Stomach (tissue), 9 donors: ENCODE results near the gene PGM2. TPM values are rescaled to one million over a fixed set of nuclear protein-coding genes. Genes with fewer than 3 reads are reported as not detected.

ENCODE experiments used
- DNase-seq, 2 donors: peaks; one replicate each; pipeline versions ENCODE4 v3.0.0 to v3.0.0-alpha.2; 2013 to 2019
- H3K27ac ChIP-seq, 5 donors: fragments of 200-600 bp in 4 of 5; sonication (generic) in 4 of 5; one replicate each; pipeline ENCODE4 v1.5.1; 2013 to 2019; ENCODE audit warnings: mild to moderate bottlenecking in 1 of 5, moderate library complexity in 1 of 5
- H3K27me3 ChIP-seq, 3 donors: fragments of 200-600 bp; sonication (generic); one replicate each; pipeline ENCODE4 v1.5.1; 2017 to 2019; ENCODE audit warnings: mixed run types in 1 of 3
- H3K36me3 ChIP-seq, 4 donors: fragments of 200-600 bp; sonication (generic); 1 replicate in 3 of 4; 2 replicates in 1 of 4; pipeline ENCODE4 v1.5.1; 2016 to 2019
- H3K4me1 ChIP-seq, 4 donors: fragments of 200-600 bp; sonication (generic); one replicate each; pipeline ENCODE4 v1.5.1; 2016 to 2019
- H3K4me3 ChIP-seq, 4 donors: fragments of 200-600 bp; sonication (generic) in 3 of 4; one replicate each; pipeline ENCODE4 v1.5.1; 2016 to 2019; ENCODE audit warnings: mild to moderate bottlenecking in 1 of 4
- H3K9me3 ChIP-seq, 4 donors: fragments of 200-600 bp; sonication (generic); one replicate each; pipeline ENCODE4 v1.5.1; 2016 to 2019
- CTCF ChIP-seq, 7 experiments: fragments of 450-650 bp in 4 of 7; fragments of 200-600 bp in 3 of 7; sonication (generic) in 3 of 7; IDR thresholded peaks; one replicate each; pipeline ENCODE4 v1.5.1; 2016 to 2019; ENCODE audit warnings: antibody characterized with exemption in 7 of 7, control low read depth in 2 of 7, mild to moderate bottlenecking in 1 of 7
- EP300 ChIP-seq: sonication (generic); formaldehyde crosslinking; IDR thresholded peaks from one replicate; pipeline ENCODE4 v1.6.1; 2017; ENCODE audit warnings: antibody characterized with exemption
- POLR2A ChIP-seq, 4 donors: fragments of 450-650 bp; IDR thresholded peaks; one replicate each; pipeline ENCODE4 v1.6.1; 2016; ENCODE audit warnings: antibody characterized with exemption in 4 of 4, control low read depth in 2 of 4, mild to moderate bottlenecking in 1 of 4, moderate library complexity in 1 of 4
- POLR2AphosphoS5 ChIP-seq, 3 donors: sonication (generic); formaldehyde crosslinking; IDR thresholded peaks; one replicate each; pipeline ENCODE4 v1.6.1; 2016; ENCODE audit warnings: antibody characterized with exemption in 3 of 3
- WGBS, 5 donors: extraction: QIAGEN DNeasy Blood & Tissue Kit in 3 of 5; methylation state at CpG; one replicate each; pipeline versions ENCODE4 v1.1.5 to v1.1.7; 2013 to 2018; 5-methylcytosine and 5-hydroxymethylcytosine counted together
- intact Hi-C: fragments of 100-400 bp; cut with DNase I; formaldehyde crosslinking; loops from one replicate; pipeline ENCODE4 v1.15.1; 2023; ENCODE audit warnings: low total_unique reads
- polyA plus RNA-seq, 3 donors: library from polyadenylated mRNA; stranded (reverse); fragments of 200-250 nt; gene quantifications; one replicate each; pipeline ENCODE4 v1.2.3, GENCODE V29; 2013
- total RNA-seq, 5 donors: library from RNA; depleted of rRNA; stranded (reverse); fragments of >200 nt; gene quantifications; one replicate each; pipeline versions ENCODE4 v1.1.0 to v1.2.3, GENCODE V29; 2014 to 2016
- donor health status: healthy with polysubstance abuse.
- donor health status: Bipolar disorder and iron deficiency.
- donor health status: healthy.

Gene PGM2
- total and polyA plus RNA-seq, 8 donors, result 7.4 to 53.1 (median 13.9) TPM

DNA sequence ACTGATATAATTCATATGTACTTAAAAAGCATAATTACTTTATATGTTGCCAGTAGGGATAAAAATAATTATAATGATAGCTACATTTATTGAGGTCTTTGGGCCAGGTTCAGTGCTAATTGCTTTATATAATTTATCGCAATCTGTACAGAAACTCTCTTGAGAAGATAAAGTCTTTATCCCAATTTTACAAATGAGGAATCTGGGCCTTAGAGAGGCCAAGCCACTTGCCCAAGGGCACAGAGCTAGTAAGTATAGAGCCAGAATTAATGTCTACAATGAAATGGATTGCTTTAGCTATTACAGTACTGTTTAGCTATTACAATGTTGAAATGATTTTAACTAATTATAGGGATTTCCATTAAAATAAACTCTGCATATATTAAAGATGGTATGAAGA lies 33.8 kb downstream of the PGM2 start:
- Histone ChIP-seq H3K27ac (no peak overlapping the region), H3K36me3 (peaks cover 5 to 56% (median 41%) of the 10 kb centered on the region in 4 donors), H3K4me3 (no peak overlapping the region), H3K9me3 (no peaks in the 10 kb centered on the region), H3K4me1 (peaks cover 0 to 9% (median 2%) of the 10 kb centered on the region in 4 donors), H3K27me3 (no peaks in the 10 kb centered on the region)
- intact Hi-C loops, result no loop called here
- WGBS, 5 donors, result 92 to 98% (median 94%) methylated on average over 1 of the region's 1 CpG
- no peak for DNase-seq
- no peak for TF ChIP-seq CTCF (IDR thresholded peaks at IDR 0.05)

DNA sequence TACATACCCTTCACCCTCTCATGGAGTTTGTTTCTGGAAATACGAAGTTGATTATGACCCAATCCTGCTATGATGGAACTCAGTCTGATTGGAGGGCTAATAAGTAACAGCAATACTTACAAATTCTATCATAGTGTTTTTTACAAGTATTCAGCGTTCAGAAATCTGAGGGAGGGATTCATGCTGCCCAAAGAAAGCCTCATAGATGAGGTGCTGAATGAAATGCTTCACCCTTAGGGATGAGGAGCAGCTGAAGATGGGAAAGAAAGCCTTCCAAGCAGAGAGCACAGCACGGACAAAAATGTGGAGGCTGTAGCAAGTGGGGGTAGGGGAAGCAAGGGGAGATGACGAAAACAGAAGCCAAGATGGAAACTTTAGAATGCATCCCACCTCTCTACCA lies 36.5 kb downstream of the PGM2 start:
- Histone ChIP-seq H3K4me1 (peaks cover 0 to 22% (median 5%) of the 10 kb centered on the region in 4 donors), H3K36me3 (peaks cover 0 to 33% (median 25%) of the 10 kb centered on the region in 4 donors), H3K27ac (no peak overlapping the region), H3K4me3 (no peak overlapping the region), H3K9me3 (no peaks in the 10 kb centered on the region), H3K27me3 (no peaks in the 10 kb centered on the region)
- WGBS, 5 donors, result 92 to 99% (median 93%) methylated on average over 4 of the region's 4 CpGs
- no peak for TF ChIP-seq POLR2AphosphoS5 (IDR thresholded peaks at IDR 0.05)
- no peak for TF ChIP-seq CTCF (IDR thresholded peaks at IDR 0.05)
- TF ChIP-seq EP300, result no peak
- TF ChIP-seq POLR2A (IDR thresholded peaks at IDR 0.05), result no peak
- intact Hi-C loops, result no loop called here
- DNase-seq, result no peak

- Histone ChIP-seq H3K27me3 (no peaks in the 10 kb centered on the region), H3K36me3 (peaks cover 0 to 21% (median 16%) of the 10 kb centered on the region in 4 donors), H3K9me3 (no peaks in the 10 kb centered on the region), H3K4me1 (peaks cover 0 to 22% (median 5%) of the 10 kb centered on the region in 4 donors), H3K27ac (peak overlapping the region in 2 of 5 donors; percentile 6 to 16), H3K4me3 (no peak overlapping the region)
- DNase-seq, result no peak
- no peak for TF ChIP-seq POLR2AphosphoS5 (IDR thresholded peaks at IDR 0.05)
- no peak for TF ChIP-seq CTCF (IDR thresholded peaks at IDR 0.05)
- TF ChIP-seq POLR2A (IDR thresholded peaks at IDR 0.05), result no peak
- no peak for TF ChIP-seq EP300
- intact Hi-C loops, result no loop called here
- 72 to 90% (median 80%) methylated on average over 4 of the region's 4 CpGs for WGBS, 5 donors
Measured at GRCh38 chr4:37864786-37865185, 38.3 kb downstream of the PGM2 start.

DNA sequence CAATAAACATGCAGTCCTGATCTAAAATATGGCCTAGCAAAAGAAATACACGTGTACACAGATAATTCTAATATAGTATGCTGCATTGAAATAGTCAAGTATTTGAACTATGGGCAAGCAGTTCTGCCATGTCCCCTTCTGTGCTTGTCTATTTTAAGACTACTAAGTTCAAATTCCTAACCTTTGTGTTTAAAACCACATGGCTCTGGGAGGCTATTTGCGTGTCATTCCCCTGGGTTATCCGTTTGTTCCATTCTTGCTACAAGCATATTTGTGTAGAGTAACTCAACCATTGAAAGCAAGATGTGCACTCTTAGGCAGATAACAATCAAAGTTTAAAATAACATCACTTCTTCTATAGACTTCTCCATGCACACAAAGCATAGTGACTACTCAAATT lies 39.0 kb downstream of the PGM2 start:
- DNase-seq, result no peak
- no peak for TF ChIP-seq POLR2A (IDR thresholded peaks at IDR 0.05)
- no peak for TF ChIP-seq CTCF (IDR thresholded peaks at IDR 0.05)
- no peak for TF ChIP-seq EP300
- TF ChIP-seq POLR2AphosphoS5 (IDR thresholded peaks at IDR 0.05), result no peak
- peak overlapping the region in 1 of 5 donors; percentile 36 for H3K27ac ChIP-seq
- WGBS, 5 donors, result 73 to 92% (median 86%) methylated on average over 3 of the region's 3 CpGs
- H3K9me3 ChIP-seq, result no peaks in the 10 kb centered on the region
- peaks cover 0 to 22% (median 3%) of the 10 kb centered on the region in 4 donors for H3K4me1 ChIP-seq
- peaks cover 0 to 21% (median 16%) of the 10 kb centered on the region in 4 donors for H3K36me3 ChIP-seq
- no peak overlapping the region for H3K4me3 ChIP-seq
- intact Hi-C loops, result no loop called here
- no peaks in the 10 kb centered on the region for H3K27me3 ChIP-seq
